CD8-positive, alpha-beta memory T cell (primary cell): Measurements from ENCODE around the gene AMBRA1. TPM values are rescaled to one million over a fixed set of nuclear protein-coding genes. Genes with fewer than 3 reads are reported as not detected.
"Not testable (repeated sequence)": the region's sequence is repeated elsewhere in the genome, so short reads cannot be mapped to it uniquely, and the experiment has no call there.

ENCODE experiments used
- CTCF ChIA-PET: fragments of 350-600 bp; sonication (Branson Sonifier 250); formaldehyde crosslinking; loops from one replicate; lab custom pipeline; 2021; ENCODE audit warnings: antibody characterized with exemption; lab: Charles Lee
- POLR2A ChIA-PET: fragments of 350-600 bp; sonication (Branson Sonifier 250); formaldehyde crosslinking; loops from one replicate; lab custom pipeline; 2021; ENCODE audit warnings: antibody characterized with exemption; lab: Charles Lee
- DNase-seq, 5 donors: peaks; one replicate each; pipeline versions ENCODE4 v3.0.0 to v3.0.0-alpha.2; 2020 to 2022; ENCODE audit warnings: mixed read lengths in 1 of 5
- H3K27ac ChIP-seq: one replicate; pipeline ENCODE4 v1.7.0; 2013; ENCODE audit warnings: low read depth, mild to moderate bottlenecking, low read length, moderate library complexity
- H3K27me3 ChIP-seq: 2 replicates; pipeline ENCODE4 v1.7.0; 2013; ENCODE audit warnings: low read length, mild to moderate bottlenecking; ENCODE audit not compliant: insufficient read depth, poor library complexity, severe bottlenecking
- H3K36me3 ChIP-seq: 2 replicates; pipeline ENCODE4 v1.7.0; 2013; ENCODE audit warnings: mild to moderate bottlenecking, low read length, moderate library complexity; ENCODE audit not compliant: insufficient read depth
- H3K4me1 ChIP-seq: 2 replicates; pipeline ENCODE4 v1.7.0; 2013; ENCODE audit warnings: mild to moderate bottlenecking, low read length, moderate library complexity; ENCODE audit not compliant: insufficient read depth
- H3K4me3 ChIP-seq: 2 replicates; pipeline ENCODE4 v1.7.0; 2013; ENCODE audit warnings: mild to moderate bottlenecking, low read length
- H3K9me3 ChIP-seq: 2 replicates; pipeline ENCODE4 v1.7.0; 2013; ENCODE audit warnings: mild to moderate bottlenecking, low read length
- H3K27ac Mint-ChIP-seq, 8 donors: one replicate each; pipeline ENCODE4 v1.8.0; 2020 to 2021; ENCODE audit warnings: mixed read lengths in 8 of 8, mild to moderate bottlenecking in 6 of 8, inconsistent platforms in 3 of 8, moderate library complexity in 3 of 8
- H3K27me3 Mint-ChIP-seq, 2 donors: one replicate each; pipeline ENCODE4 v1.8.0; 2020 to 2021; ENCODE audit warnings: mixed read lengths in 2 of 2, mild to moderate bottlenecking in 1 of 2, moderate library complexity in 1 of 2
- H3K36me3 Mint-ChIP-seq, 3 donors: one replicate each; pipeline ENCODE4 v1.8.0; 2020 to 2021; ENCODE audit warnings: mixed read lengths in 3 of 3, inconsistent platforms in 1 of 3, mild to moderate bottlenecking in 1 of 3
- H3K4me1 Mint-ChIP-seq, 3 donors: one replicate each; pipeline ENCODE4 v1.8.0; 2020 to 2021; ENCODE audit warnings: mixed read lengths in 3 of 3, inconsistent platforms in 1 of 3, mild to moderate bottlenecking in 1 of 3
- H3K4me3 Mint-ChIP-seq, 7 donors: one replicate each; pipeline ENCODE4 v1.8.0; 2020 to 2021; ENCODE audit warnings: mixed read lengths in 7 of 7, mild to moderate bottlenecking in 6 of 7, moderate library complexity in 4 of 7, inconsistent platforms in 2 of 7
- H3K9me3 Mint-ChIP-seq, 5 donors: one replicate each; pipeline ENCODE4 v1.8.0; 2020 to 2022; ENCODE audit warnings: mixed read lengths in 5 of 5, mild to moderate bottlenecking in 3 of 5, moderate library complexity in 2 of 5, inconsistent platforms in 1 of 5
- polyA plus RNA-seq: library from polyadenylated mRNA; unstranded; fragments of 300-500 nt; fragmentation: Illumina TruSeq; gene quantifications from one replicate; pipeline ENCODE4 v1.2.3, GENCODE V29; 2021
- total RNA-seq, 2 experiments: library from RNA; stranded (reverse); gene quantifications; one replicate each; pipeline ENCODE4 v1.2.3, GENCODE V29; 2021

Gene AMBRA1
- total and polyA plus RNA-seq, 3 experiments from 2014 or later, result 13.6 to 33.3 (median 31.3) TPM

DNA sequence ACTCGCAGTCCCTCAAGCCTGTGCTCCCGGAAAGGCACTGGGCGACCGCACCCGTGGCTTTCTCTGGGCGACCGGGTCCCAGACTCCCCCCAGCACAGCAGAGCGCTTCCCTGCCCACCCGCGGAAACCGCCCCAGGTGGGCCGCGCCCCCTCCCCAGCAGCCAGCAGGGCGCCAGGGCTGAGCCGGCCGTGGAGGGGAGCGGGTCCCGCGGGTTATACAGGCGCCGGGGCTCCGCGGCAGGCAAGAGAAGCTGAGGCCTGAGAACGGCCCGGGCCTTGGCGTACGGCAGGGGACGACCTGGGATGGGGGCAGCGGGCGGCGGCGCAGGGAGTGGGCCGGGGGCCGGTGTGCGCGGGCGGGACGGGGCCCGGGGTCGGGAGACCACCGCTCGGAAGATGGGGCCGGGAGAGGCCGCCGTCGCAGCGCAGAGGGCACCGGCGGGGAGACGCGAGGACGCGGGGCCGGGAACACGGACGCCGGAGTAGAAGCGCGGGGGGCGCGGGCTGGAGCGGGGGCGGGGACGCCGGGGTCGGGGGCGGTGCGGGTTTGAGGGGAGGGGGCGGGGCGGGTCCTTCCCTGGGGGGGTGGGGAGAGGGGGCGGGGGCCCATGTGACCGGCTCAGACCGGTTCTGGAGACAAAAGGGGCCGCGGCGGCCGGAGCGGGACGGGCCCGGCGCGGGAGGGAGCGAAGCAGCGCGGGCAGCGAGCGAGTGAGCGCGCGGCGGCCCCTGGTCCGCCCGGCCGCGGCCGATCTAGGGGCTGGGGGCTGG is 212.6 kb downstream of the AMBRA1 start, which contains the start of gene MDK:
Gene MDK, plus strand, starts transcription at position 622 of the 771 bp plus-strand sequence. CDS start 389 bp downstream, outside the sequence.
- Histone ChIP-seq H3K4me1 (peaks cover 12% of the 10 kb centered on the region), H3K27ac (peak within 1 kb of the TSS; percentile 43), H3K9me3 (no peaks in the 10 kb centered on the region), H3K36me3 (peaks cover 4% of the 10 kb centered on the region), H3K4me3 (peak within 1 kb of the TSS; percentile 59), H3K27me3 (peaks cover 16% of the 10 kb centered on the region)
- CTCF ChIA-PET, result interaction anchor here (1.3 to 1.7 kb wide), 2 partner anchors 8 to 28 kb away, joined by 4 to 6 read pairs; no protein-coding TSS in a partner anchor
- Mint-ChIP-seq H3K4me1 (peaks cover 5 to 24% (median 6%) of the 10 kb centered on the region in 3 donors), H3K36me3 (peaks cover 0 to 24% (median 5%) of the 10 kb centered on the region in 3 donors), H3K9me3 (peaks cover 0 to 3% (median 0%) of the 10 kb centered on the region in 5 donors), H3K4me3 (peak within 1 kb of the TSS; percentile 61 to 90 (median 75)), H3K27ac (peak within 1 kb of the TSS in 2 of 8 donors; percentile 9 to 26), H3K27me3 (peaks cover 20 to 32% of the 10 kb centered on the region in 2 donors)
- DNase-seq, result no peak
- POLR2A ChIA-PET, result interaction anchor here (1.3 kb wide), 1 partner anchor 31 kb away, joined by 5 read pairs; no protein-coding TSS in a partner anchor

DNA sequence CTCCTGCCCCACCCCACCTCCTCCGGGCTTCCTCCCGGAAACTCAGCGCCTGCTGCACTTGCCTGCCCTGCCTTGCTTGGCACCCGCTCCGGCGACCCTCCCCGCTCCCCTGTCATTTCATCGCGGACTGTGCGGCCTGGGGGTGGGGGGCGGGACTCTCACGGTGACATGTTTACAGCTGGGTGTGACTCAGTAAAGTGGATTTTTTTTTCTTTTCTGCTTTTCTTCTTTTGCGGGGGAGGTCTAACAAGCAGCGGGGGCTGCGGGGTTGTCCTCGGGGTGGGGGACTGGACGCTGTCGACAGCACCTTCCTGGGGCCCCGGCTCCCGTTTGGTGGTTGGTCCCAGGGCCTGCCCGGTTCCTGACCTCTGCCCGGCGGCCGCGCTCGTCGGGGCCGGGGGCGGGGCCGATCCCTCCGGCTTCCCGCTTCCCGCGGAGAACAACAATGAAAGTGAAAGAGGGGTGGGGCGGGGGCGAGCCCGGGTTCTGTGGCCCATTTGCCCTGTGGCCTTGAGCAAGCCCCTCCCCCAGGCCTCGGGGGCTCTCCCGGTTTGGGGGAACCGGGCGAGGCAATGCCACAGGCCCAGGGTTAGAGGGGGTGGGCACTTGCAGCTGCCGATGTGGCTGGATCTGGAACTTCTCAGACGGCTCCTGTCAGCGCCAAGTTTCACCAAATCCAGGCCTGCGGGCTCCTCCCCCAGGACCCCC is 213.3 kb downstream of the AMBRA1 start:
- Histone ChIP-seq H3K36me3 (peaks cover 9% of the 10 kb centered on the region), H3K27me3 (peaks cover 16% of the 10 kb centered on the region), H3K27ac (peak overlapping the region; percentile 43), H3K4me1 (peaks cover 12% of the 10 kb centered on the region), H3K9me3 (no peaks in the 10 kb centered on the region), H3K4me3 (peak overlapping the region; percentile 59)
- Mint-ChIP-seq H3K9me3 (no peaks in the 10 kb centered on the region), H3K36me3 (peaks cover 0 to 30% (median 5%) of the 10 kb centered on the region in 3 donors), H3K27me3 (peaks cover 18 to 25% of the 10 kb centered on the region in 2 donors), H3K4me3 (peak overlapping the region; percentile 61 to 90 (median 75)), H3K4me1 (peaks cover 5 to 24% (median 6%) of the 10 kb centered on the region in 3 donors), H3K27ac (peak overlapping the region in 7 of 8 donors; percentile 9 to 75 (median 49))
- CTCF ChIA-PET, result interaction anchor here (1.3 to 1.7 kb wide), 2 partner anchors 9 to 28 kb away, joined by 4 to 6 read pairs; no protein-coding TSS in a partner anchor
- peak; percentile 24 to 74 (median 46) for DNase-seq
- POLR2A ChIA-PET, result interaction anchor here (1.0 to 1.3 kb wide), 3 partner anchors 23 to 31 kb away, joined by 3 to 5 read pairs (median 5); no protein-coding TSS in a partner anchor

DNA sequence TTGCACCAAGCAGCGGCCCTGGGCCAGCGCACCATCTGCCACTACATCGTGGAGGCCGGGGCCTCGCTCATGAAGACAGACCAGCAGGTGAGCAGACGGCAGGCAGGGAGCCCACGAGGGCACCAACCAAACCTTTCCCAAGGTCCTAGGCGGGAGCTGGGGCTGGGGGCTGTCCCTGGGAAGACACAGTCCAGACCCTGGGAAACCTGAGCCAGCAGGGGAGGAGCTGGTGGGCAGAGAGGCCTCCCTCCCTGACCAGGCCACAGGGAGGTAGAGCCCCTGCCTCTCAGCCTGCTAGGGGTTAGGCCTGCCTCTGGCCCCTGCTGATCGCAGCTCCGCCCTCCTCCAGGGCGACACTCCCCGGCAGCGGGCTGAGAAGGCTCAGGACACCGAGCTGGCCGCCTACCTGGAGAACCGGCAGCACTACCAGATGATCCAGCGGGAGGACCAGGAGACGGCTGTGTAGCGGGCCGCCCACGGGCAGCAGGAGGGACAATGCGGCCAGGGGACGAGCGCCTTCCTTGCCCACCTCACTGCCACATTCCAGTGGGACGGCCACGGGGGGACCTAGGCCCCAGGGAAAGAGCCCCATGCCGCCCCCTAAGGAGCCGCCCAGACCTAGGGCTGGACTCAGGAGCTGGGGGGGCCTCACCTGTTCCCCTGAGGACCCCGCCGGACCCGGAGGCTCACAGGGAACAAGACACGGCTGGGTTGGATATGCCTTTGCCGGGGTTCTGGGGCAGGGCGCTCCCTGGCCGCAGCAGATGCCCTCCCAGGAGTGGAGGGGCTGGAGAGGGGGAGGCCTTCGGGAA is 214.1 kb downstream of the AMBRA1 start:
- ChIA-PET POLR2A (interaction anchor here (1.0 kb wide), 3 partner anchors 11 to 27 kb away, joined by 3 to 5 read pairs (median 4); no protein-coding TSS in a partner anchor), CTCF (interaction anchor here (1.7 kb wide), 1 partner anchor 10 kb away, joined by 6 read pairs; no protein-coding TSS in a partner anchor)
- peak overlapping the region; percentile 20 to 90 (median 67) for H3K4me3 Mint-ChIP-seq
- H3K9me3 Mint-ChIP-seq, H3K27ac ChIP-seq, DNase-seq, H3K4me3 ChIP-seq, H3K9me3 ChIP-seq: not testable (repeated sequence)
- Histone ChIP-seq H3K27me3 (peaks cover 16% of the 10 kb centered on the region), H3K4me1 (peaks cover 12% of the 10 kb centered on the region), H3K36me3 (peaks cover 17% of the 10 kb centered on the region)
- H3K27me3 Mint-ChIP-seq, result peaks cover 11 to 18% of the 10 kb centered on the region in 2 donors
- H3K36me3 Mint-ChIP-seq, result peaks cover 0 to 38% (median 5%) of the 10 kb centered on the region in 3 donors
- H3K27ac Mint-ChIP-seq, result peak overlapping the region in 7 of 8 donors; percentile 43 to 95 (median 68)
- peaks cover 5 to 24% (median 6%) of the 10 kb centered on the region in 3 donors for H3K4me1 Mint-ChIP-seq

DNA sequence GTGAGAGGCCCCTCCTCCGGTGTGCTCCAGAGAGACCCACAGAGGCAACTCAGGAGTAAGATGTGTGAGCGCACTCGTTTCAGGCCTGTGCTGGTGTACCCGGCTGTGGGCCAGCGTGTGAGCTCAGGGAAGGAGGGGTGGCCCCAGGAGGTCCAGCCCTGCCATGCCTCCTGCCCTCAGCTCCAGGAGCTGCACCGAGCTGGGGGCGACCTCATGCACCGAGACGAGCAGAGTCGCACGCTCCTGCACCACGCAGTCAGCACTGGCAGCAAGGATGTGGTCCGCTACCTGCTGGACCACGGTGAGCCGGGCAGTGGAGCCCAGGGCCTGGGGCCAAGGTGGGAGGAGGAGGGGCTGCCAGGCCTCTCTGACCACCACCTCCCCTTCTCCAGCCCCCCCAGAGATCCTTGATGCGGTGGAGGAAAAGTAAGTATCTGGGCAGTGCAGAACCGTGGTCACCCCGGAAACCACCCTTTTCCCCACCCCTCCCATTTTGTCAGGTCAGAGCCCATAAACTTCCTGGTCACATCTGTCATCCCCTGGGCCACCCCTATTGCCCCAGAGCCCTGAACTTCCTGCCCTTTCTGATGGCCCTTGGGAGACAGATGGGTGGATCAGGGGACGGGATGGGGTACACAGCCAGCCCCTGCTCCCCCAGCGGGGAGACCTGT is 214.9 kb downstream of the AMBRA1 start:
- Mint-ChIP-seq H3K27me3 (peaks cover 9 to 15% of the 10 kb centered on the region in 2 donors), H3K4me1 (peaks cover 5 to 24% (median 6%) of the 10 kb centered on the region in 3 donors), H3K27ac (peak overlapping the region in 7 of 8 donors; percentile 43 to 95 (median 68)), H3K36me3 (peaks cover 0 to 46% (median 5%) of the 10 kb centered on the region in 3 donors), H3K4me3 (peak overlapping the region in 6 of 7 donors; percentile 20 to 76 (median 54)), H3K9me3 (no peaks in the 10 kb centered on the region)
- Histone ChIP-seq H3K27me3 (peaks cover 12% of the 10 kb centered on the region), H3K4me3 (no peak overlapping the region), H3K4me1 (peaks cover 12% of the 10 kb centered on the region), H3K9me3 (no peaks in the 10 kb centered on the region), H3K36me3 (peaks cover 24% of the 10 kb centered on the region), H3K27ac (no peak overlapping the region)
- DNase-seq, result no peak
- ChIA-PET POLR2A (interaction anchor here (1.0 kb wide), 1 partner anchor 10 kb away, joined by 4 read pairs; no protein-coding TSS in a partner anchor), CTCF (interaction anchor here (1.4 to 2.6 kb wide), 5 partner anchors 11 to 32 kb away, joined by 3 to 12 read pairs (median 5); partner anchors contain the start of gene DGKZ)

DNA sequence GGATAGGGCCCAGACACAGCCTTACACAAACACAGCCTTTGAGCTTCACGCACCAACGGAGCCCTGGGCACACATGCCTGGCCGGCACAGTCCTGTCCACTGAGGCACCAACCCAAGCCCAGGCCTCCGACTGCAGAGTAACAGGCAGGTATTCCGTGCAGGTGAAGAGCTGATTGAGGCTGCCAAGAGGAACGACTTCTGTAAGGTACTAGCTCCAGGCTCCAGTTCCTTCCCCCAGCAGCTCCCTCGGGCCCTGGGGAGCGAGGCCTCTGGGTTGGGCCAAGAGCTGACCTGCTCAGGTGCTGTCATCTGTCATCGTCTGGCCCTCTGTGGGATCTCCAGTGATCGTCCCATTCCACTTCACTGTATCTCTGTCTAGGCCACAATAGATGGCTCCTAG is 215.5 kb downstream of the AMBRA1 start:
- Histone ChIP-seq H3K9me3 (no peaks in the 10 kb centered on the region), H3K4me1 (peaks cover 12% of the 10 kb centered on the region), H3K27me3 (peaks cover 11% of the 10 kb centered on the region), H3K27ac (no peak overlapping the region), H3K4me3 (no peak overlapping the region), H3K36me3 (peaks cover 28% of the 10 kb centered on the region)
- Mint-ChIP-seq H3K27me3 (peaks cover 3 to 9% of the 10 kb centered on the region in 2 donors), H3K4me3 (peak overlapping the region in 2 of 7 donors; percentile 44 to 67), H3K36me3 (peaks cover 0 to 50% (median 5%) of the 10 kb centered on the region in 3 donors), H3K4me1 (peaks cover 4 to 21% (median 5%) of the 10 kb centered on the region in 3 donors), H3K9me3 (no peaks in the 10 kb centered on the region), H3K27ac (peak overlapping the region in 3 of 8 donors; percentile 43 to 93 (median 50))
- CTCF ChIA-PET, result interaction anchor here (0.9 to 2.6 kb wide), 6 partner anchors 10 to 31 kb away, joined by 3 to 12 read pairs (median 4); partner anchors contain the start of gene DGKZ
- DNase-seq, result no peak
- POLR2A ChIA-PET, result no interaction called here

DNA sequence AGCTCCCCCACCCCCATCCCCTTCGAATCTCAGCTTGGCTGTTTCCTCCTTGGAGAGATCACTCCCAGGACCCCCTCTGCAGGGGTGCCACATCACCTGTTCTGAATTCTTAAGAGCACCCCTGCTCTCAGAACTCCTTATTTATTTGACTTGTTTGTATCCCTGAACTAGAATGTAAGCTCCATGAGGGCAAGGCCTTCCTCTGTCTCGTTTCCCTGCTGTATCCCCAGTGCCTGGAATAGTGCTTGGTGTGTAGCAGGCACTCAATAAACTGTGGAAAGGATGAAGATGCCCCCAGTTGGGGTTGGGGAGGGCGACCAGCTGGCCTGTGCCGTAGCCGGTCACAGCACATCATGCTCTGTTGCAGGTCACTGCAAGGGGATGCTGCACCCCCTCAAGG is 216.0 kb downstream of the AMBRA1 start:
- Histone ChIP-seq H3K4me3 (no peak overlapping the region), H3K4me1 (peaks cover 10% of the 10 kb centered on the region), H3K36me3 (peaks cover 28% of the 10 kb centered on the region), H3K27ac (no peak overlapping the region), H3K27me3 (peaks cover 8% of the 10 kb centered on the region), H3K9me3 (no peaks in the 10 kb centered on the region)
- no peak for DNase-seq
- Mint-ChIP-seq H3K27ac (peak overlapping the region in 1 of 8 donors; percentile 50), H3K4me3 (no peak overlapping the region), H3K4me1 (peaks cover 4 to 21% (median 5%) of the 10 kb centered on the region in 3 donors), H3K9me3 (no peaks in the 10 kb centered on the region), H3K36me3 (peaks cover 0 to 53% (median 5%) of the 10 kb centered on the region in 3 donors), H3K27me3 (peaks cover 1 to 5% of the 10 kb centered on the region in 2 donors)
- ChIA-PET POLR2A (no interaction called here), CTCF (interaction anchor here (0.9 to 2.6 kb wide), 6 partner anchors 9 to 31 kb away, joined by 3 to 12 read pairs (median 4); partner anchors contain the start of gene DGKZ)
